ENCODE results near the gene NAP1L5. TPM values are rescaled to one million over a fixed set of nuclear protein-coding genes. Genes with fewer than 3 reads are reported as not detected.

NAP1L5 gene
- total and polyA plus RNA-seq, 9 of the 15 experiments (the other 6 are each of a cell fraction or from before 2014, with no cell fraction given): 2.4 to 10.6 (median 7.0) TPM

- TF ChIP-seq, protein P1, sequence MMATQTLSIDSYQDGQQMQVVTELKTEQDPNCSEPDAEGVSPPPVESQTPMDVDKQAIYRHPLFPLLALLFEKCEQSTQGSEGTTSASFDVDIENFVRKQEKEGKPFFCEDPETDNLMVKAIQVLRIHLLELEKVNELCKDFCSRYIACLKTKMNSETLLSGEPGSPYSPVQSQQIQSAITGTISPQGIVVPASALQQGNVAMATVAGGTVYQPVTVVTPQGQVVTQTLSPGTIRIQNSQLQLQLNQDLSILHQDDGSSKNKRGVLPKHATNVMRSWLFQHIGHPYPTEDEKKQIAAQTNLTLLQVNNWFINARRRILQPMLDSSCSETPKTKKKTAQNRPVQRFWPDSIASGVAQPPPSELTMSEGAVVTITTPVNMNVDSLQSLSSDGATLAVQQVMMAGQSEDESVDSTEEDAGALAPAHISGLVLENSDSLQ (IDR thresholded peaks at IDR 0.05): no peak
- no peak for TF ChIP-seq ZFP1 (CRISPR knock-in tag; IDR thresholded peaks at IDR 0.05)
- no peak for TF ChIP-seq HNRNPH1 (optimal IDR thresholded peaks at IDR 0.05; ENCODE audit: low read depth, low read length)
- no peak for TF ChIP-seq SMAD4 (CRISPR knock-in tag; conservative IDR thresholded peaks at IDR 0.05)
These were observed 16.2 kb upstream of the NAP1L5 start (continued) for GRCh38 chr4:88713782-88714181.

GRCh38 chr4:88709989-88710388 is 12.4 kb upstream of the NAP1L5 start:
- no peak overlapping the region for H3K9ac ChIP-seq (ENCODE audit: insufficient read depth in 1 of 2, low read depth in 2 of 2, low read length in 2 of 2)
- H4K20me1 ChIP-seq (replicated peaks; ENCODE audit: control insufficient read depth, insufficient read depth, low read length): no peaks in the 10 kb centered on the region
- no peaks in the 10 kb centered on the region for H3K4me1 ChIP-seq (replicated peaks in 1 of 2; ENCODE audit: control insufficient read depth in 2 of 2, insufficient read depth in 2 of 2, low read length in 2 of 2)
- no peaks in the 10 kb centered on the region for H3K79me2 ChIP-seq (ENCODE audit: control insufficient read depth, insufficient read depth, low read length)
- no peak overlapping the region for H2AFZ ChIP-seq (ENCODE audit: low read depth, low read length)
- ChIA-PET CTCF (ENCODE audit: low intra/inter-chr PET ratio) (no interaction called here), POLR2A (no interaction called here)
- 37% methylated on average over 1 of the region's 1 CpG for WGBS (ENCODE audit: insufficient coverage, low coverage, missing lambda C conversion rate)
- H3K9me1 ChIP-seq (ENCODE audit: control insufficient read depth, insufficient read depth, low read length): no peaks in the 10 kb centered on the region
- no peak overlapping the region for H3K4me2 ChIP-seq (ENCODE audit: insufficient read depth, low read length)
- no peaks in the 10 kb centered on the region for H3K36me3 ChIP-seq (ENCODE audit: control insufficient read depth, insufficient read depth, low read length)
- ATAC-seq: no peak
- DNase-seq (ENCODE audit: extremely low read depth in 1 of 4, low spot score in 3 of 4): no peak
- no peak for FAIRE-seq
- no peaks in the 10 kb centered on the region; the same call in 1 of the 2 replicates for H3K9me3 ChIP-seq (replicated peaks; ENCODE audit: control insufficient read depth, insufficient read depth, low read depth, low read length)
- no peak overlapping the region for H3K4me3 ChIP-seq
- no peaks in the 10 kb centered on the region for H3K27me3 ChIP-seq (ENCODE audit: control insufficient read depth in 2 of 2, insufficient read depth in 2 of 2, low read length in 2 of 2)
- no peak overlapping the region for H3K27ac ChIP-seq (ENCODE audit: extremely low read depth, low read depth, low read length)
- no TSS peak for BruUV-seq (replicated peaks)
- intact Hi-C loops (cut with micrococcal nuclease): loop anchor here (5.0 kb wide), 1 partner anchor 82 kb away; no protein-coding TSS in a partner anchor
- in situ Hi-C loops (cut with MboI): no loop called here
- TF ChIP-seq, protein P2, sequence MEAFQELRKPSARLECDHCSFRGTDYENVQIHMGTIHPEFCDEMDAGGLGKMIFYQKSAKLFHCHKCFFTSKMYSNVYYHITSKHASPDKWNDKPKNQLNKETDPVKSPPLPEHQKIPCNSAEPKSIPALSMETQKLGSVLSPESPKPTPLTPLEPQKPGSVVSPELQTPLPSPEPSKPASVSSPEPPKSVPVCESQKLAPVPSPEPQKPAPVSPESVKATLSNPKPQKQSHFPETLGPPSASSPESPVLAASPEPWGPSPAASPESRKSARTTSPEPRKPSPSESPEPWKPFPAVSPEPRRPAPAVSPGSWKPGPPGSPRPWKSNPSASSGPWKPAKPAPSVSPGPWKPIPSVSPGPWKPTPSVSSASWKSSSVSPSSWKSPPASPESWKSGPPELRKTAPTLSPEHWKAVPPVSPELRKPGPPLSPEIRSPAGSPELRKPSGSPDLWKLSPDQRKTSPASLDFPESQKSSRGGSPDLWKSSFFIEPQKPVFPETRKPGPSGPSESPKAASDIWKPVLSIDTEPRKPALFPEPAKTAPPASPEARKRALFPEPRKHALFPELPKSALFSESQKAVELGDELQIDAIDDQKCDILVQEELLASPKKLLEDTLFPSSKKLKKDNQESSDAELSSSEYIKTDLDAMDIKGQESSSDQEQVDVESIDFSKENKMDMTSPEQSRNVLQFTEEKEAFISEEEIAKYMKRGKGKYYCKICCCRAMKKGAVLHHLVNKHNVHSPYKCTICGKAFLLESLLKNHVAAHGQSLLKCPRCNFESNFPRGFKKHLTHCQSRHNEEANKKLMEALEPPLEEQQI (IDR thresholded peaks at IDR 0.05): no peak
- TF ChIP-seq FOXP4 (CRISPR knock-in tag; IDR thresholded peaks at IDR 0.05; ENCODE audit: borderline replicate concordance) (no peak), ZNF146 (CRISPR knock-in tag; IDR thresholded peaks at IDR 0.05; ENCODE audit: unreplicated experiment) (no peak), FOXA1 (IDR thresholded peaks at IDR 0.05; ENCODE audit: borderline replicate concordance) (no peak), PML (IDR thresholded peaks at IDR 0.05; ENCODE audit: low read length) (no peak), POLR2AphosphoS2 (IDR thresholded peaks at IDR 0.05; ENCODE audit: low read length) (no peak), HMG20B (CRISPR knock-in tag; IDR thresholded peaks at IDR 0.05) (no peak), ZNF253 (CRISPR knock-in tag; conservative IDR thresholded peaks at IDR 0.05) (no peak), ATF1 (CRISPR knock-in tag; IDR thresholded peaks at IDR 0.05) (no peak), ATF1 (tag; IDR thresholded peaks at IDR 0.05) (no peak), SPI1 (IDR thresholded peaks at IDR 0.05; ENCODE audit: borderline replicate concordance, low read depth, low read length) (no peak), ZNF75A (CRISPR knock-in tag; IDR thresholded peaks at IDR 0.05) (no peak)
- TF ChIP-seq, protein P3, sequence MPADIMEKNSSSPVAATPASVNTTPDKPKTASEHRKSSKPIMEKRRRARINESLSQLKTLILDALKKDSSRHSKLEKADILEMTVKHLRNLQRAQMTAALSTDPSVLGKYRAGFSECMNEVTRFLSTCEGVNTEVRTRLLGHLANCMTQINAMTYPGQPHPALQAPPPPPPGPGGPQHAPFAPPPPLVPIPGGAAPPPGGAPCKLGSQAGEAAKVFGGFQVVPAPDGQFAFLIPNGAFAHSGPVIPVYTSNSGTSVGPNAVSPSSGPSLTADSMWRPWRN (IDR thresholded peaks at IDR 0.05; ENCODE audit: low read depth): no peak

Measured in K562 (cell line).